GM12892 (cell line): ENCODE measurements around the gene GSK3A.

ENCODE experiments used
- POLR2A ChIP-seq: IDR thresholded peaks from 2 replicates; pipeline ENCODE4 v1.6.1; 2011; ENCODE audit warnings: low read depth, low read length, control low read depth
- TAF1 ChIP-seq: IDR thresholded peaks from 2 replicates; pipeline ENCODE4 v1.6.1; 2011; ENCODE audit warnings: low read depth, mild to moderate bottlenecking, control low read depth, low read length, borderline replicate concordance

DNA sequence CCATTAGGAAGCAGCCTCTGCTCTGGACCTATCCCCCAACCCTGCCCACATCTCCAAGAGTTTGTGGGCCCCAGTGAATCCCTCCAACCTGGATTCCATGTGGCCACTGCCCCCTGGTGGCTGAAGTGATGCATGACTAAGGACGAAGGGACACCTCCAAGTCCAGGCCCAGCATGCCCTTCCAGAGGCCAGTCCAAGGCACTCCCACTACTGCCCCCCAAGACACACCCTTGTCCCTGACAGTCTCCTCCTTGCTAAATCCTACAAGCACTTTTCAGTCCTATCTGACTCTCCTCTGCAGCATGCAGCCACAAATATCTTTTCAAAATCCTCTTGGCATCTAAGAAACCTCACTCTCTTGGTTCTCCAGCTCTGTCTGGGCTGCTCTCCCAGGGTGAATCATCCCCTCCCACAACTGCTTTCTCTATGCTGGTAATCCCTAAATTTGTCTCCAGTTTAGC, 58.0 kb downstream of the GSK3A start:
- no peak for TF ChIP-seq POLR2A
- TF ChIP-seq TAF1: no peak
